Vagina (tissue), 2 donors: Measurements from ENCODE around the gene NADK2. TPM values are rescaled to one million over a fixed set of nuclear protein-coding genes. Genes with fewer than 3 reads are reported as not detected.

Experiments
- DNase-seq, 2 donors: peaks; one replicate each; pipeline ENCODE4 v3.0.0-alpha.2; 2017; ENCODE audit errors: extremely low spot score in 2 of 2
- H3K27ac ChIP-seq: fragments of 200-600 bp; sonication (generic); one replicate; pipeline ENCODE4 v1.5.1; 2019
- H3K27me3 ChIP-seq: fragments of 200-600 bp; sonication (generic); one replicate; pipeline ENCODE4 v1.5.1; 2019
- H3K36me3 ChIP-seq, 2 donors: fragments of 200-600 bp; sonication (generic); one replicate each; pipeline ENCODE4 v1.5.1; 2017 to 2019
- H3K4me1 ChIP-seq: fragments of 200-600 bp; sonication (generic); one replicate; pipeline ENCODE4 v1.5.1; 2019
- H3K4me3 ChIP-seq, 2 donors: fragments of 200-600 bp; sonication (generic); 1 replicate in 1 of 2; 2 replicates in 1 of 2; pipeline ENCODE4 v1.5.1; 2016 to 2019
- H3K9me3 ChIP-seq: fragments of 200-600 bp; sonication (generic); one replicate; pipeline ENCODE4 v1.5.1; 2019
- CTCF ChIP-seq, 3 experiments: fragments of 450-650 bp in 2 of 3; fragments of 200-600 bp in 1 of 3; sonication (generic) in 1 of 3; IDR thresholded peaks; one replicate each; pipeline ENCODE4 v1.5.1; 2017 to 2019; ENCODE audit warnings: antibody characterized with exemption in 3 of 3, mild to moderate bottlenecking in 2 of 3, moderate library complexity in 2 of 3
- POLR2A ChIP-seq, 2 donors: fragments of 450-650 bp; IDR thresholded peaks; one replicate each; pipeline ENCODE4 v1.6.1; 2017; ENCODE audit warnings: antibody characterized with exemption in 2 of 2, mild to moderate bottlenecking in 2 of 2, moderate library complexity in 2 of 2
- POLR2AphosphoS5 ChIP-seq, 2 donors: sonication (generic); formaldehyde crosslinking; IDR thresholded peaks; one replicate each; pipeline ENCODE4 v1.9.0; 2017; ENCODE audit warnings: antibody characterized with exemption in 2 of 2, mild to moderate bottlenecking in 2 of 2, low read depth in 1 of 2; ENCODE audit not compliant: insufficient read depth in 1 of 2
- intact Hi-C: fragments of 100-400 bp; cut with DNase I; formaldehyde crosslinking; loops from one replicate; pipeline ENCODE4 v1.15.1; 2023
- total RNA-seq: library from RNA; depleted of rRNA; stranded (reverse); fragments of >200 nt; gene quantifications from one replicate; pipeline ENCODE4 v1.2.3, GENCODE V29; 2016

The NADK2 gene
- total RNA-seq, 1 donor from 2014 or later, result 9.6 TPM

DNA sequence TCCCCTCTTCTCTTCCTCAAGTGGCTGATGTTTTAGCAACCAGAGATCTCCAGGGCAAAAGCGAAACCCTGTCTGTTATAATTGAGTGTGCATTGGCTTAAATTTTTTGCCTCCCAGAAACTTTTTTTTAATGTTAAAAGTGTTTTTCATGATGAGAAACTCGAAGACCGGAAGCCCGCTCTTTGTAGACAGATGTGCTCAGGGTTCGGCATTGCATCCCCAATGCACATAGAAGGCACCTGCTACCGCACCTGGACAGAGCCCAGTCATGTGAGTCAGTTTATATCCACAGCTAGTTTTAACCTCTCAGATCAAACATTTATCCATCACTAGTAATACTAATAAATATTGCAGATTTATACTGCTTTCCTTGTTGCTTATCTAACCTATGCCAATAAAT, 19.5 kb upstream of the NADK2 start:
- Histone ChIP-seq H3K4me3 (no peak overlapping the region), H3K27ac (no peak overlapping the region), H3K36me3 (no peaks in the 10 kb centered on the region), H3K4me1 (no peaks in the 10 kb centered on the region), H3K9me3 (no peaks in the 10 kb centered on the region), H3K27me3 (no peaks in the 10 kb centered on the region)
- DNase-seq, result no peak
- intact Hi-C loops, result no loop called here
- TF ChIP-seq CTCF (IDR thresholded peaks at IDR 0.05) (no peak), POLR2AphosphoS5 (IDR thresholded peaks at IDR 0.05; ENCODE audit: insufficient read depth in 1 of 2, low read depth in 1 of 2) (no peak), POLR2A (IDR thresholded peaks at IDR 0.05) (no peak)

DNA sequence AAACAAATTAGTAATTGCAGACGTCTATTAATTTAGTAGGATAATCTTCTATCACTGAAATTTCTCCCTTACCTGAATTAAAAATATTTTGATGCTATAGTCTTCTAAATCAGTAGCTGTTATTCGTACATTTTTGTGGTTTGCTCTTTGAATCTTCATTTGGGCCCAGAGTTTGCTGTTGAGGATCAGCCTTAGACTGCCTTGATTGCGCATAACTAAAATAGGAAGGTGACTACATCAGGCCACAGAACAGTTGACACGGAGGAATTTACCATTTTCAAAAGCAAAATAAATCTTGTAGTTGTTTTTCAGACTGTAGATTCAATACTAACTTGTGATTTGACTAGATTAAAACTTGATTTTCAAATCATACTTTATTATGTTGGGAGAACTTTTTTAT, 11.8 kb upstream of the NADK2 start:
- no peaks in the 10 kb centered on the region for H3K36me3 ChIP-seq
- TF ChIP-seq POLR2A (IDR thresholded peaks at IDR 0.05) (no peak), POLR2AphosphoS5 (IDR thresholded peaks at IDR 0.05; ENCODE audit: insufficient read depth in 1 of 2, low read depth in 1 of 2) (no peak), CTCF (IDR thresholded peaks at IDR 0.05) (no peak)
- no peak for DNase-seq
- H3K4me3 ChIP-seq, result no peak overlapping the region
- no peaks in the 10 kb centered on the region for H3K27me3 ChIP-seq
- no peaks in the 10 kb centered on the region for H3K9me3 ChIP-seq
- intact Hi-C loops, result no loop called here
- H3K27ac ChIP-seq, result no peak overlapping the region
- H3K4me1 ChIP-seq, result no peaks in the 10 kb centered on the region

GRCh38 chr5:36252722-36253365, 11.1 kb upstream of the NADK2 start:
- H3K27me3 ChIP-seq, result no peaks in the 10 kb centered on the region
- H3K36me3 ChIP-seq, result no peaks in the 10 kb centered on the region
- DNase-seq, result no peak
- H3K4me3 ChIP-seq, result no peak overlapping the region
- H3K9me3 ChIP-seq, result no peaks in the 10 kb centered on the region
- TF ChIP-seq POLR2AphosphoS5 (IDR thresholded peaks at IDR 0.05; ENCODE audit: insufficient read depth in 1 of 2, low read depth in 1 of 2) (no peak), POLR2A (IDR thresholded peaks at IDR 0.05) (no peak)
- H3K4me1 ChIP-seq, result no peaks in the 10 kb centered on the region
- intact Hi-C loops, result no loop called here
- no peak overlapping the region for H3K27ac ChIP-seq

- Histone ChIP-seq H3K27ac (no peak overlapping the region), H3K9me3 (no peaks in the 10 kb centered on the region), H3K36me3 (no peaks in the 10 kb centered on the region), H3K27me3 (no peaks in the 10 kb centered on the region), H3K4me3 (no peak overlapping the region), H3K4me1 (no peaks in the 10 kb centered on the region)
- intact Hi-C loops, result no loop called here
- TF ChIP-seq POLR2AphosphoS5 (IDR thresholded peaks at IDR 0.05; ENCODE audit: insufficient read depth in 1 of 2, low read depth in 1 of 2), result no peak
- TF ChIP-seq CTCF (IDR thresholded peaks at IDR 0.05), result no peak
- TF ChIP-seq POLR2A (IDR thresholded peaks at IDR 0.05), result no peak
- no peak for DNase-seq
Observed at GRCh38 chr5:36251218-36251617, 9.5 kb upstream of the NADK2 start.

DNA sequence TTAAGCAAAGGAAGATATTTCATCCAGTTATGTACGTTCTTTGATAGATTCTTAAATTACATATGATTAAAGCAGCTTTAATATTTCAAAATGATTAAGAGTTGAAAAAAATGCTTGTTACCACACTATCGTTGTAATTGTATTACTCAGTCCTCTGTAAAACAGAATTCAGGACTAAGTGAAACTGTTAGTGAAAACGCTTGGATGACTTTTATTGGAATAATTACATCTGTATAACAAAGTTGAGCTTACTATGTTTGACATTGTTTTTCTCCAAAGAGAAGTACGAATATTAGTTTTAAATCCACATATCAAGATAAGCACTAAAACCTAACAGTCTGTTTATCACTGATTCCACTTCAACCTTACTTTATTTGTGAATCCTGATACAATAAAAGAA, 8.7 kb upstream of the NADK2 start:
- H3K4me3 ChIP-seq, result no peak overlapping the region
- H3K27me3 ChIP-seq, result no peaks in the 10 kb centered on the region
- DNase-seq, result no peak
- H3K4me1 ChIP-seq, result no peaks in the 10 kb centered on the region
- no peaks in the 10 kb centered on the region for H3K9me3 ChIP-seq
- intact Hi-C loops, result no loop called here
- H3K27ac ChIP-seq, result no peak overlapping the region
- no peaks in the 10 kb centered on the region for H3K36me3 ChIP-seq
- TF ChIP-seq POLR2A (IDR thresholded peaks at IDR 0.05) (no peak), CTCF (IDR thresholded peaks at IDR 0.05) (no peak), POLR2AphosphoS5 (IDR thresholded peaks at IDR 0.05; ENCODE audit: insufficient read depth in 1 of 2, low read depth in 1 of 2) (no peak)
